Activated CD8-positive, alpha-beta T cell treated with anti-CD3 and anti-CD28 coated beads for 36 hours (primary cell): ENCODE data around the gene MED15. TPM values are rescaled to one million over a fixed set of nuclear protein-coding genes. Genes with fewer than 3 reads are reported as not detected.
A peak's percentile ranks its signal among the peaks of the same experiment; 100 is the strongest.

ENCODE experiments used
- ATAC-seq: fragments of 200-7000 bp; cut with Tn5 transposase; one replicate; pipeline ENCODE4 v1.10.0; 2021; ENCODE audit warnings: mild to moderate bottlenecking, moderate library complexity
- CTCF ChIA-PET: fragments of 350-600 bp; sonication (Branson Sonifier 250); formaldehyde crosslinking; loops from one replicate; lab custom pipeline; 2021; ENCODE audit warnings: antibody characterized with exemption; lab: Charles Lee
- POLR2A ChIA-PET: fragments of 350-600 bp; sonication (Branson Sonifier 250); formaldehyde crosslinking; loops from one replicate; lab custom pipeline; 2021; ENCODE audit warnings: antibody characterized with exemption; lab: Charles Lee
- DNase-seq: peaks from one replicate; pipeline ENCODE4 v3.0.0-alpha.2; 2020
- H3K27ac Mint-ChIP-seq: one replicate; pipeline ENCODE4 v1.8.0; 2021; ENCODE audit warnings: mild to moderate bottlenecking, mixed read lengths
- H3K27me3 Mint-ChIP-seq: one replicate; pipeline ENCODE4 v1.8.0; 2021; ENCODE audit warnings: mixed read lengths
- H3K36me3 Mint-ChIP-seq: one replicate; pipeline ENCODE4 v1.8.0; 2021; ENCODE audit warnings: low read depth, mixed read lengths
- H3K4me1 Mint-ChIP-seq: one replicate; pipeline ENCODE4 v1.8.0; 2021; ENCODE audit warnings: low read depth, mixed read lengths
- H3K4me3 Mint-ChIP-seq: one replicate; pipeline ENCODE4 v1.8.0; 2021; ENCODE audit warnings: mild to moderate bottlenecking, moderate library complexity, mixed read lengths
- H3K9me3 Mint-ChIP-seq: one replicate; pipeline ENCODE4 v1.8.0; 2021; ENCODE audit warnings: mixed read lengths
- CTCF ChIP-seq: fragments of 200-600 bp; IDR thresholded peaks from one replicate; pipeline ENCODE4 v1.8.0; 2022; ENCODE audit warnings: antibody characterized with exemption, mild to moderate bottlenecking
- intact Hi-C: fragments of 100-400 bp; cut with micrococcal nuclease; formaldehyde crosslinking; loops from one replicate; pipeline ENCODE4 v1.10.0; 2022
- total RNA-seq, 2 experiments: library from RNA; stranded (reverse); gene quantifications; one replicate each; pipeline ENCODE4 v1.2.3, GENCODE V29; 2021

Gene MED15
- total RNA-seq, 2 experiments from 2014 or later, result 110 to 118 TPM

- ChIA-PET CTCF (interaction anchor here (5.0 to 14.0 kb wide), 2 partner anchors 13 to 45 kb away, joined by 25 to 234 read pairs; partner anchors contain the start of gene MED15), POLR2A (interaction anchor here (3.7 to 7.8 kb wide), 3 partner anchors 11 to 46 kb away, joined by 25 to 86 read pairs (median 48); partner anchors contain the start of gene MED15)
- no peak overlapping the region for H3K4me3 Mint-ChIP-seq
- DNase-seq, result no peak
- no peaks in the 10 kb centered on the region for H3K27me3 Mint-ChIP-seq
- peaks cover 71% of the 10 kb centered on the region for H3K36me3 Mint-ChIP-seq
- peaks cover 97% of the 10 kb centered on the region for H3K4me1 Mint-ChIP-seq
- no peak for ATAC-seq
- no peak for TF ChIP-seq CTCF
- intact Hi-C loops, result loop anchor here (5.0 kb wide), 1 partner anchor 47 kb away; the partner anchor contains the start of gene MED15
- peak overlapping the region; percentile 95 for H3K27ac Mint-ChIP-seq
- H3K9me3 Mint-ChIP-seq, result peaks cover 8% of the 10 kb centered on the region
These were observed 46.7 kb downstream of the MED15 start for GRCh38 chr22:20553947-20554741.

DNA sequence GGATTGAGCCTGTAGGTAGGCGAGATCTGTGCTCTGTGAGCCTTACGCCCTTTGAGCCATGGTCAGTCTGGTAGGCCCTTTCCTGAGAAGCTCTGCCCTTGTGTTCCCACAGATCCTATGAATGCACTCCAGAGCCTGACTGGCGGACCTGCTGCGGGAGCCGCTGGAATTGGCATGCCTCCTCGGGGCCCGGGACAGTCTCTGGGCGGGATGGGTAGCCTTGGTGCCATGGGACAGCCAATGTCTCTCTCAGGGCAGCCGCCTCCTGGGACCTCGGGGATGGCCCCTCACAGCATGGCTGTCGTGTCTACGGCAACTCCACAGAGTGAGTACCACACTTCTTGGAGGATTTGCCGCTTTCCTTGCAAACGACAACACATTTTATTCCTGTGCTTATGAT is 47.4 kb downstream of the MED15 start:
- intact Hi-C loops, result loop anchor here (5.0 kb wide), 1 partner anchor 48 kb away; the partner anchor contains the start of gene MED15
- H3K4me3 Mint-ChIP-seq, result no peak overlapping the region

GRCh38 chr22:20558534-20558933 is 51.1 kb downstream of the MED15 start:
- Mint-ChIP-seq H3K27me3 (no peaks in the 10 kb centered on the region), H3K9me3 (peaks cover 10% of the 10 kb centered on the region), H3K36me3 (peaks cover 79% of the 10 kb centered on the region), H3K4me1 (peaks cover 73% of the 10 kb centered on the region), H3K4me3 (no peak overlapping the region), H3K27ac (peak overlapping the region; percentile 95)
- intact Hi-C loops, result no loop called here
- no peak for TF ChIP-seq CTCF
- DNase-seq (no peak), ATAC-seq (no peak)
- POLR2A ChIA-PET, result interaction anchor here (0.6 to 3.1 kb wide), 3 partner anchors 31 to 159 kb away, joined by 3 to 17 read pairs (median 4); partner anchors contain the start of gene MED15
- CTCF ChIA-PET, result interaction anchor here (14.0 kb wide), 1 partner anchor 8 kb away, joined by 234 read pairs; no protein-coding TSS in a partner anchor

More for the DNA sequence above, 47.4 kb downstream of the MED15 start:
- Mint-ChIP-seq H3K27me3 (no peaks in the 10 kb centered on the region), H3K27ac (peak overlapping the region; percentile 95), H3K4me1 (peaks cover 95% of the 10 kb centered on the region), H3K9me3 (peaks cover 10% of the 10 kb centered on the region), H3K36me3 (peaks cover 78% of the 10 kb centered on the region)
- ChIA-PET CTCF (interaction anchor here (14.0 kb wide), 1 partner anchor 12 kb away, joined by 234 read pairs; no protein-coding TSS in a partner anchor), POLR2A (interaction anchor here (0.7 to 7.8 kb wide), 4 partner anchors 11 to 131 kb away, joined by 3 to 86 read pairs (median 9); partner anchors contain the start of gene MED15)
- no peak for TF ChIP-seq CTCF
- no peak for ATAC-seq
- DNase-seq, result no peak

DNA sequence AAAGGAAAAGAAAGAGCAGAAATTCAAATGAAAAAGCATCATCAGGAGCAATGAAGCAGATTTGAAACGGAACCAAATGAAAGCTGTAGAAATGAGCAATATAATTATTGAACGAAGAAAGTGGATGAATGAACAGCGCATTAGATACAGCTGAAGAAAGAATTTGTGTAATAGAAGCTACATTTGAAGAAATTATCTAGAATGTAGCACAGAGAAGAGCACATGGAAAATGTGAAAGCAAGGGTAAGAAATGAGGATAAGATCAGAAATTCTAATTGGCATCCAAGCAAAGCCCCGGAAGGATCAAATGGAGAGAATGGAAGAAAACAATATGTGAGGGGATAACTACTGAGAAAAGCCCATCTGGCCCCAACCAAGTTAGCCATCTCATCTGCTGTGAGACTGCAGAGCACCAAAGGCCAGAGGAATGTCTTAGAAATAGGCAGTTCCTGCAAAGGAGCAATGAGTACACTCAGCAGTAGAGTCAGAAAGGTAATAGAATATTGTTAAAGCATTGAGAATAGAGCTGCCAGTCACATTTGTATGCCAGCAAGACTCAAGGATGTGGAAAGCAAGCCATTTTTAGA is 51.9 kb downstream of the MED15 start:
- TF ChIP-seq CTCF, result no peak
- Mint-ChIP-seq H3K27me3 (no peaks in the 10 kb centered on the region), H3K9me3 (peaks cover 10% of the 10 kb centered on the region), H3K27ac (peak overlapping the region; percentile 95), H3K36me3 (peaks cover 80% of the 10 kb centered on the region), H3K4me1 (peaks cover 75% of the 10 kb centered on the region), H3K4me3 (no peak overlapping the region)
- ChIA-PET CTCF (interaction anchor here (14.0 kb wide), 1 partner anchor 8 kb away, joined by 234 read pairs; no protein-coding TSS in a partner anchor), POLR2A (interaction anchor here (0.7 to 3.1 kb wide), 2 partner anchors 32 to 51 kb away, joined by 4 to 17 read pairs; partner anchors contain the start of gene MED15)
- intact Hi-C loops, result no loop called here
- ATAC-seq, result no peak
- no peak for DNase-seq
